Tibial artery (tissue), 4 donors: ENCODE data around the gene BANP.

Experiments
- DNase-seq, 2 donors: peaks; one replicate each; pipeline ENCODE4 v3.0.0-alpha.2; 2019
- H3K27ac ChIP-seq, 2 donors: fragments of 200-600 bp; sonication (generic) in 1 of 2; 1 replicate in 1 of 2; 2 replicates in 1 of 2; pipeline ENCODE4 v1.5.1; 2018 to 2019; ENCODE audit warnings: mild to moderate bottlenecking in 1 of 2
- H3K27me3 ChIP-seq, 2 donors: fragments of 200-600 bp; sonication (generic) in 1 of 2; one replicate each; pipeline versions ENCODE4 v1.5.1 to v1.6.0; 2016 to 2019
- H3K36me3 ChIP-seq, 3 donors: fragments of 200-600 bp; sonication (generic) in 2 of 3; one replicate each; pipeline ENCODE4 v1.5.1; 2016 to 2019; ENCODE audit warnings: mild to moderate bottlenecking in 2 of 3
- H3K4me1 ChIP-seq, 4 donors: fragments of 200-600 bp; sonication (generic) in 2 of 4; 1 replicate in 3 of 4; 2 replicates in 1 of 4; pipeline ENCODE4 v1.5.1; 2016 to 2019
- H3K4me3 ChIP-seq, 2 donors: fragments of 200-600 bp; sonication (generic) in 1 of 2; 1 replicate in 1 of 2; 2 replicates in 1 of 2; pipeline ENCODE4 v1.5.1; 2018 to 2019; ENCODE audit warnings: mild to moderate bottlenecking in 2 of 2
- H3K9me3 ChIP-seq, 3 donors: fragments of 200-600 bp; sonication (generic) in 1 of 3; one replicate each; pipeline ENCODE4 v1.5.1; 2016 to 2019
- CTCF ChIP-seq, 2 experiments: fragments of 200-600 bp in 1 of 2; fragments of 450-650 bp in 1 of 2; IDR thresholded peaks; one replicate each; pipeline ENCODE4 v1.5.1; 2017 to 2019; ENCODE audit warnings: antibody characterized with exemption in 2 of 2, mild to moderate bottlenecking in 1 of 2, moderate library complexity in 1 of 2
- intact Hi-C: fragments of 100-400 bp; cut with DNase I; formaldehyde crosslinking; loops from one replicate; pipeline ENCODE4 v1.15.0; 2023; ENCODE audit warnings: low total_unique reads

Gene BANP

DNA sequence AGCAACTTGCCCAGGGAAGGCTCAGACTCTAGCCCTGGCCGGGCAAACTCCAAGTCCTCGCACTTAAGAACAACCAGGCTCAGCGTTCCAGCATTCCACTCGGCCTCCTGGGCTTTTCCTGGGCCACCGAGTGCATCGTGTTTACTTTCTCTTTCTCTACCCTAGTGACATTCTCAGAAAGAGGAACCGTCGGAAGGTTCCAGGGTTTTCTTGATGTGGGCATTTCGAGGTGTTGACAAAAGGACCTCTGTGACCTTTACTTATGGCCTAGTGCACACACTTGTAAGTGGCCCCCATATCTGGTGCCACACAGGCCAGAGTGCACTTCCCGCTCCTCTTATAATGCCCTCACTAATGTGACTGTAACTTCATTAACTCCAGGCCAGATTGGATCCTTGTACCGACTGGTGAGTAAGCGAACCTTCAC, 3.1 kb upstream of the BANP start:
- TF ChIP-seq CTCF (IDR thresholded peaks at IDR 0.05): no peak
- intact Hi-C loops: no loop called here
- H3K4me3 ChIP-seq: no peak overlapping the region
- H3K9me3 ChIP-seq: no peaks in the 10 kb centered on the region
- no peak overlapping the region for H3K27ac ChIP-seq
- peaks cover 0 to 3% of the 10 kb centered on the region in 2 donors for H3K27me3 ChIP-seq
- H3K36me3 ChIP-seq: no peaks in the 10 kb centered on the region
- DNase-seq: no peak
- peaks cover 0 to 22% (median 12%) of the 10 kb centered on the region in 4 donors for H3K4me1 ChIP-seq

- intact Hi-C loops: no loop called here
- no peak overlapping the region for H3K4me3 ChIP-seq
- no peak for DNase-seq
- no peaks in the 10 kb centered on the region for H3K9me3 ChIP-seq
- H3K36me3 ChIP-seq: no peaks in the 10 kb centered on the region
- H3K27me3 ChIP-seq: peaks cover 0 to 3% of the 10 kb centered on the region in 2 donors
- no peak for TF ChIP-seq CTCF (IDR thresholded peaks at IDR 0.05)
- peaks cover 0 to 28% (median 14%) of the 10 kb centered on the region in 4 donors for H3K4me1 ChIP-seq
- no peak overlapping the region for H3K27ac ChIP-seq
Measured at GRCh38 chr16:87948735-87949070, 2.5 kb upstream of the BANP start.

- Histone ChIP-seq H3K27ac (no peak overlapping the region), H3K9me3 (no peaks in the 10 kb centered on the region), H3K36me3 (no peaks in the 10 kb centered on the region), H3K4me1 (peaks cover 0 to 33% (median 17%) of the 10 kb centered on the region in 4 donors), H3K4me3 (no peak overlapping the region), H3K27me3 (peaks cover 0 to 3% of the 10 kb centered on the region in 2 donors)
- intact Hi-C loops: no loop called here
- TF ChIP-seq CTCF (IDR thresholded peaks at IDR 0.05): no peak
- peak; percentile 19 to 68 for DNase-seq
Measured at GRCh38 chr16:87949071-87949744, 2.0 kb upstream of the BANP start.

DNA sequence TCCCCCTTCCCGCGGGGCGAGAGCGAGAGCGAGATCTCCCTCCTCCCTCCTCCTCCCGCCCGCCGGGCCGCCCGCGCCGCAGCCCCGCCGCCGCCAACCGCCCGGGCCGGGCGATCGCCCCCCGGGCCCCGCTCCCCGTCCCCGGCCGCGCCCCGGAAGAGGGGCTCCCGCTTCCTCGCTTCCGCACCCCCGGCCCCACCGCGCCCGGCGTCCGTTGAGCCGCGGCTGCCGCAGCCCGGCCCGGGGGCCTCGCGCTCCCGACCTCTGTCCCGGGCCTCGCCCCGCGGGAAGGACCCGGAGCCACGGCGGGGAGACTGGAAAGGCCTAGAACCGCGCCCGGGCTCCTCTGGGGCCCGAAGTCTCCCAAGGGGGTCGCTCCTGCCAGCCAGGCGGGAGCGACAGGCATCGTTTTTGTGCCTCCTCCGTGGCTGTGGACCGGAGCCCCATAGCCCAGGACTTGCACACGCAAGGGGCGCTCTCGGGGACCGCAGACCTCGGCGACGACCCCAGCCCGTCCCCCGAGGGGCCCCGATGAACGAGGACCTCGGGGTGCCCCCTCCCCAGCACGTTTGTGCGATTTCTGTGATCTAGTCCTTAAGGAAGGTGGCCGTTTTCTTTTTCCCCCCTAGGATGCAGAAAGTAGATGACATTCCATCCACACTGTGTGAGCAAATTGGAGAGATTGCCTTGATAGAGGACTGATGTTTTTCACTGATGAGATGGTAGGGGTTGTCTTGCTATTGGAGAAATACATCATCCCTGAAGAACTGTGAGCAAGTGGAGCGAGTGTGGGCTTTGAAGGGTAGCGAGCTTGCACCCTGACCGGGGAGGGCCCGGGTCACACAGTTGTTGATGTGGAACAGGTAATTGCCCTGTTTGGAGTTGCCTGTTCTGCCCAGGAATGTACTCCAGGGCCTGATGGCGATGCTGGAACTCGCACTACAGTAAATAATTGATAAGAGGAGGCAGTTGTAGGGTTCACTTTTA, 611 bp downstream of the BANP start:
- Histone ChIP-seq H3K9me3 (no peaks in the 10 kb centered on the region), H3K4me3 (peak overlapping the region; percentile 77 to 91), H3K27ac (peak overlapping the region; percentile 86 to 93), H3K27me3 (no peaks in the 10 kb centered on the region), H3K4me1 (peaks cover 0 to 47% (median 27%) of the 10 kb centered on the region in 4 donors), H3K36me3 (peaks cover 0 to 6% (median 0%) of the 10 kb centered on the region in 3 donors)
- intact Hi-C loops: no loop called here
- no peak for DNase-seq
- no peak for TF ChIP-seq CTCF (IDR thresholded peaks at IDR 0.05)

- Histone ChIP-seq H3K27ac (peak overlapping the region; percentile 86 to 93), H3K36me3 (peaks cover 0 to 14% (median 0%) of the 10 kb centered on the region in 3 donors), H3K4me3 (peak overlapping the region in 1 of 2 donors; percentile 77), H3K4me1 (peaks cover 0 to 47% (median 27%) of the 10 kb centered on the region in 4 donors), H3K27me3 (no peaks in the 10 kb centered on the region), H3K9me3 (no peaks in the 10 kb centered on the region)
- DNase-seq: no peak
- no peak for TF ChIP-seq CTCF (IDR thresholded peaks at IDR 0.05)
- intact Hi-C loops: no loop called here
Measured at GRCh38 chr16:87952751-87953150, 1.5 kb downstream of the BANP start.
